Measurements from ENCODE around the gene EPSTI1.

The EPSTI1 gene

GRCh38 chr13:42880056-42880605 is 111.9 kb downstream of the EPSTI1 start:
- Histone ChIP-seq H4K20me1 (ENCODE audit: insufficient read depth) (no peaks in the 10 kb centered on the region), H3K36me3 (ENCODE audit: insufficient read depth) (no peaks in the 10 kb centered on the region), H2AFZ (ENCODE audit: low read depth) (no peak overlapping the region), H3K79me2 (ENCODE audit: insufficient read depth, low read depth) (no peaks in the 10 kb centered on the region), H3K9ac (no peak overlapping the region), H3K4me3 (IDR thresholded peaks at IDR 0.05; ENCODE audit: insufficient read depth, low read depth, low read length) (no peak overlapping the region), H3K4me1 (ENCODE audit: low read depth, poor library complexity, severe bottlenecking) (no peaks in the 10 kb centered on the region), H3K27me3 (ENCODE audit: insufficient read depth, low read depth) (no peaks in the 10 kb centered on the region), H3K4me2 (no peak overlapping the region), H3K27ac (no peak overlapping the region)
- no peak for TF ChIP-seq CTCF (conservative IDR thresholded peaks at IDR 0.05; ENCODE audit: low read depth, low read length)

- H2AFZ ChIP-seq (ENCODE audit: low read depth): no peak overlapping the region
- no peaks in the 10 kb centered on the region for H4K20me1 ChIP-seq (ENCODE audit: insufficient read depth)
- H3K36me3 ChIP-seq (ENCODE audit: insufficient read depth): no peaks in the 10 kb centered on the region
- no peak overlapping the region for H3K27ac ChIP-seq
- no peak for TF ChIP-seq CTCF (conservative IDR thresholded peaks at IDR 0.05; ENCODE audit: low read depth, low read length)
- no peaks in the 10 kb centered on the region for H3K4me1 ChIP-seq (ENCODE audit: low read depth, poor library complexity, severe bottlenecking)
- no peaks in the 10 kb centered on the region for H3K79me2 ChIP-seq (ENCODE audit: insufficient read depth, low read depth)
- no peaks in the 10 kb centered on the region for H3K27me3 ChIP-seq (ENCODE audit: insufficient read depth, low read depth)
- H3K4me3 ChIP-seq (IDR thresholded peaks at IDR 0.05; ENCODE audit: insufficient read depth, low read depth, low read length): no peak overlapping the region
- H3K4me2 ChIP-seq: no peak overlapping the region
- H3K9ac ChIP-seq: no peak overlapping the region
These were observed 113.3 kb downstream of the EPSTI1 start for GRCh38 chr13:42878721-42879120.

- Histone ChIP-seq H2AFZ (ENCODE audit: low read depth) (no peak overlapping the region), H3K9ac (no peak overlapping the region), H3K27me3 (ENCODE audit: insufficient read depth, low read depth) (no peaks in the 10 kb centered on the region), H3K4me1 (ENCODE audit: low read depth, poor library complexity, severe bottlenecking) (no peaks in the 10 kb centered on the region), H3K27ac (no peak overlapping the region), H3K4me2 (no peak overlapping the region), H3K4me3 (IDR thresholded peaks at IDR 0.05; ENCODE audit: insufficient read depth, low read depth, low read length) (no peak overlapping the region), H4K20me1 (ENCODE audit: insufficient read depth) (no peaks in the 10 kb centered on the region), H3K79me2 (ENCODE audit: insufficient read depth, low read depth) (no peaks in the 10 kb centered on the region), H3K36me3 (ENCODE audit: insufficient read depth) (no peaks in the 10 kb centered on the region)
- no peak for TF ChIP-seq CTCF (conservative IDR thresholded peaks at IDR 0.05; ENCODE audit: low read depth, low read length)
These were observed 115.0 kb downstream of the EPSTI1 start for GRCh38 chr13:42876887-42877545.

GRCh38 chr13:42876270-42876714 is 115.7 kb downstream of the EPSTI1 start:
- no peaks in the 10 kb centered on the region for H3K4me1 ChIP-seq (ENCODE audit: low read depth, poor library complexity, severe bottlenecking)
- no peaks in the 10 kb centered on the region for H3K79me2 ChIP-seq (ENCODE audit: insufficient read depth, low read depth)
- no peaks in the 10 kb centered on the region for H3K36me3 ChIP-seq (ENCODE audit: insufficient read depth)
- no peak overlapping the region for H3K27ac ChIP-seq
- H3K9ac ChIP-seq: no peak overlapping the region
- H4K20me1 ChIP-seq (ENCODE audit: insufficient read depth): no peaks in the 10 kb centered on the region
- no peak overlapping the region for H3K4me3 ChIP-seq (IDR thresholded peaks at IDR 0.05; ENCODE audit: insufficient read depth, low read depth, low read length)
- no peaks in the 10 kb centered on the region for H3K27me3 ChIP-seq (ENCODE audit: insufficient read depth, low read depth)
- TF ChIP-seq CTCF (conservative IDR thresholded peaks at IDR 0.05; ENCODE audit: low read depth, low read length): no peak
- no peak overlapping the region for H2AFZ ChIP-seq (ENCODE audit: low read depth)
- H3K4me2 ChIP-seq: no peak overlapping the region

Data from KMS-11 (cell line).